Activated T-cell treated with anti-CD3 and anti-CD28 coated beads, Interleukin-2, amount 50 U/mL, for 24 hours (primary cell): Measurements from ENCODE around the gene LRIG3.
"Not testable (repeated sequence)": the region's sequence is repeated elsewhere in the genome, so short reads cannot be mapped to it uniquely, and the experiment has no call there.

ENCODE experiments used
- DNase-seq: peaks from one replicate; pipeline ENCODE4 v3.0.0-alpha.2; 2020
- H3K27ac Mint-ChIP-seq: 2 replicates; pipeline ENCODE4 v1.8.0; 2020; ENCODE audit warnings: mild to moderate bottlenecking, mixed read lengths
- H3K27me3 Mint-ChIP-seq: 2 replicates; pipeline ENCODE4 v1.8.0; 2020; ENCODE audit warnings: mixed read lengths
- H3K36me3 Mint-ChIP-seq: 2 replicates; pipeline ENCODE4 v1.8.0; 2020; ENCODE audit warnings: low read depth, mixed read lengths
- H3K4me1 Mint-ChIP-seq: 2 replicates; pipeline ENCODE4 v1.8.0; 2020; ENCODE audit warnings: low read depth, mixed read lengths
- H3K4me3 Mint-ChIP-seq: 2 replicates; pipeline ENCODE4 v1.8.0; 2020; ENCODE audit warnings: mild to moderate bottlenecking, moderate library complexity, mixed read lengths
- H3K9me3 Mint-ChIP-seq: 2 replicates; pipeline ENCODE4 v1.8.0; 2020; ENCODE audit warnings: mixed read lengths

LRIG3 gene

GRCh38 chr12:58902726-58903125, 17.6 kb downstream of the LRIG3 start:
- not testable (repeated sequence) for H3K4me1 Mint-ChIP-seq, H3K27me3 Mint-ChIP-seq, H3K27ac Mint-ChIP-seq, DNase-seq, H3K4me3 Mint-ChIP-seq, H3K9me3 Mint-ChIP-seq, H3K36me3 Mint-ChIP-seq

DNA sequence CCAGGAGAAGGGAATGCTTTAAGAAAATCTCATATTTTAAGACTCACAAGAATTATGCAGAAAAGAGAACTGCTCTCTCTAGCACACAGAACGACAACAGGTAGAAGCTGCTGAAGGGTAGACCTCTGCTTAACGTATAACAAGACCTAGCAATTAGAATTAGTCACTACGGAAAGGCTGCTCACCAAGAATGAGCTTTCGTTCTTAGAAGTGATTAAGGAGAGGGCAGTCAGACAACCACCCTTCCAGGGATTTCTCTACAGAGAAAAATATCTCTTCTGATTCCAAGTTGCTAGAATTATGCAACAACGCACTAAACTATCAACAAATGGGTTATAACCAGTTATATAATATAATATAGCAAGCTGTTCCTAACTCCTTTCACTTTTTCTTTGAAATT, 18.6 kb downstream of the LRIG3 start:
- Mint-ChIP-seq H3K9me3 (no peaks in the 10 kb centered on the region), H3K4me3 (no peak overlapping the region), H3K27me3 (no peaks in the 10 kb centered on the region), H3K27ac (no peak overlapping the region), H3K36me3 (no peaks in the 10 kb centered on the region), H3K4me1 (no peaks in the 10 kb centered on the region)
- DNase-seq = no peak

- Mint-ChIP-seq H3K9me3 (no peaks in the 10 kb centered on the region), H3K27ac (no peak overlapping the region), H3K4me1 (no peaks in the 10 kb centered on the region), H3K27me3 (no peaks in the 10 kb centered on the region), H3K36me3 (no peaks in the 10 kb centered on the region), H3K4me3 (no peak overlapping the region)
- DNase-seq = no peak
Measured at GRCh38 chr12:58897969-58898368, 22.3 kb downstream of the LRIG3 start.

DNA sequence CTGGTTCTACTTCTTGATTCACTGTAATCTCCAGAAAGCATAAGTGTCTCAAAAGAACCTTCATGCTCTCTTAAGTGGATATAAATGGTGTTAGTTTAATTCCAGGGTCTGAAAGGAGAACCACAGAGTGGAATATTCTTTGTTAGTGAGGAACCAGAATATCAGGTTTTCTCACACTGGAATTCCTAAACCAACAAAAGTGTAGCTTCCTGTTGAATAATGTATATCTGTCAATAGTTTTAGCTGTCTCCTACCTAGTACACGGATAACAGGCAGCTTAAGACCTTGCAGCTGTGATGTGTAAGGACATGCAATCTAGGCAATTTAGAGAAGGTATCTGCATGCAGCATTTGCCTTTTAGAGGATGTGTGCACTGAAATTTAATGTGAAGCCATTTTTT, 24.0 kb downstream of the LRIG3 start:
- H3K4me3 Mint-ChIP-seq = no peak overlapping the region
- no peaks in the 10 kb centered on the region for H3K4me1 Mint-ChIP-seq
- no peaks in the 10 kb centered on the region for H3K9me3 Mint-ChIP-seq
- DNase-seq = no peak
- no peak overlapping the region for H3K27ac Mint-ChIP-seq
- H3K27me3 Mint-ChIP-seq = no peaks in the 10 kb centered on the region
- H3K36me3 Mint-ChIP-seq = no peaks in the 10 kb centered on the region

DNA sequence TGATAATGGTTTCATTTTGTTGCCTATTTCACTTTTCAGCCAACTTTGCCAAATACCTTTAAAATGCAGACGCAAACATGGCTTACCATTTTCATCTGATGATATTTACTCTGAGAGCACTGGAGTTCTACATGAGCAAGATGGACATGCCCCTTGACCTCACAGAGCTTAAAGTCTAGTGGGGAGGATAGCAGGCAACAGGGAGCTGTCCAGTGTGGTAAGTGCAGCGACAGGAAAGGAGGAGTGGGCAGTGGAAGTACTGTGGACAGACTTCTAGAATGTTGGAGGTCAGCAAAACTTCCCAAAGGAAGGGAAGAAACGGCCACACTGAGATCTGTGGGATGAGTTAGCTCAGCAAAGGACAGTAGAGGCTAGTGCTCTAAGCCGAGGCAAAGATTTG, 25.3 kb downstream of the LRIG3 start:
- Mint-ChIP-seq H3K4me1 (no peaks in the 10 kb centered on the region), H3K9me3 (no peaks in the 10 kb centered on the region), H3K4me3 (no peak overlapping the region), H3K27me3 (no peaks in the 10 kb centered on the region), H3K36me3 (no peaks in the 10 kb centered on the region), H3K27ac (no peak overlapping the region)
- no peak for DNase-seq

- H3K36me3 Mint-ChIP-seq = no peaks in the 10 kb centered on the region
- H3K4me1 Mint-ChIP-seq = no peaks in the 10 kb centered on the region
- H3K27me3 Mint-ChIP-seq = no peaks in the 10 kb centered on the region
- H3K4me3 Mint-ChIP-seq = no peak overlapping the region
- DNase-seq = no peak
- no peaks in the 10 kb centered on the region for H3K9me3 Mint-ChIP-seq
- H3K27ac Mint-ChIP-seq = no peak overlapping the region
Measured at GRCh38 chr12:58894040-58894439, 26.3 kb downstream of the LRIG3 start.

DNA sequence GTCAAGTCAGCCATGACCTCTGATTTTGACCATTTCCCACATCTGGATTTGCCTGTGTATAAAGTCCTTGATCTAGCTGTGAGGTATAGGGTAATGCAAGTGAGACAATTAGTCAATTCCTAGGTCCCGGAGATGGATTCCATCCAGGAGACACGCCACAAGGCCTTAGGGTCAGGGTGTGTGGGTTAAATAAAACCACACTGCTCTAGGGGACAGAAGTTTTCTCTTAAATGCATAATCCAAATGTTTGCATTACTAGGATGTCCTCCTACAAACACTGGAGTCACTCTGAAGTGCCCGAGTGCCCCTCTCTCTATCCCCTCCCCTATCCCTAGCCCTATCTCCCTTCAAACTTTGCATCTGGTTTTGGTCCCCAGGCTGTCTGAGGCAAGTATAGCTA, 26.8 kb downstream of the LRIG3 start:
- Mint-ChIP-seq H3K4me1 (no peaks in the 10 kb centered on the region), H3K9me3 (no peaks in the 10 kb centered on the region), H3K36me3 (no peaks in the 10 kb centered on the region), H3K27ac (no peak overlapping the region), H3K27me3 (no peaks in the 10 kb centered on the region), H3K4me3 (no peak overlapping the region)
- DNase-seq = no peak

DNA sequence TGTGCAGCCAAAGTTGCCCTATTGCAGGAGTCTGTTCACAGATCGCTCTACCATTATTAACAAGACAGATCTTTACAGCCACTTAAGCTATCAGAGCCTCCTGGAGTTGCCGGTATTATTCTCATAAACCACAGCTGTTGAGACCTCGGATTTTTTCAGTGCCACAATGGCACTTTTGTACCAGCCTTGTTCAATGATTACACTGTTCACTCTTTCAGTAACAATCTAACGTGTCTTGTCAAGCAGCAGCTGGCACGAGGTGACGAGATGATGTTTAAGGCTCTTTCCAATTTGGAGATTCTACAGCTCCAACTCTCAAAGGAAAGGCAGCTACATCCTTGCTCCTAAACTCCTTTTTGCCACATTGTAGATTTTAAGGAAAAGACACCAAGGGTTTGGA, 30.7 kb downstream of the LRIG3 start:
- no peaks in the 10 kb centered on the region for H3K36me3 Mint-ChIP-seq
- no peaks in the 10 kb centered on the region for H3K9me3 Mint-ChIP-seq
- no peaks in the 10 kb centered on the region for H3K4me1 Mint-ChIP-seq
- DNase-seq = no peak
- H3K27ac Mint-ChIP-seq = no peak overlapping the region
- no peak overlapping the region for H3K4me3 Mint-ChIP-seq
- no peaks in the 10 kb centered on the region for H3K27me3 Mint-ChIP-seq

GRCh38 chr12:58888131-58888783, 32.0 kb downstream of the LRIG3 start:
- Mint-ChIP-seq H3K9me3 (no peaks in the 10 kb centered on the region), H3K4me3 (no peak overlapping the region), H3K27me3 (no peaks in the 10 kb centered on the region), H3K36me3 (no peaks in the 10 kb centered on the region), H3K27ac (no peak overlapping the region), H3K4me1 (no peaks in the 10 kb centered on the region)
- DNase-seq = no peak

DNA sequence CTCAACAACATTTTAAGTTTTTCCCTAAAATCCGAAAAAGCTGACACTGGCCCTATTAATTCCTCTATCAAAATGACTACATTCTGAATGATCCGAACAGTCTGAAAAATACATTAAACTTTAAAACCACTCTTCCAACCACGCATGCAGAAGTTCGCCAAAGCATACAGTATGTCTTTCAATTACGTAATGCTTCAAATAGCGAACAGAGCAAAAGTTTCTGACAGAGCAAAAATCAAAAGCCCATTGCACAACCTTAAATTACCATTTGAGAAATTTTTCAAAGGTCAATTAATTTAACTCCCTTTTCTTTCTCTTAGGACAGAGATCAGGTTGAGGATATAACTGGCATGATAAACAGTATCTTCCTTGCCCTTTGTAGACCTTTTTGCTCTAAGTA, 33.2 kb downstream of the LRIG3 start:
- H3K4me1 Mint-ChIP-seq = no peaks in the 10 kb centered on the region
- no peaks in the 10 kb centered on the region for H3K9me3 Mint-ChIP-seq
- no peak overlapping the region for H3K4me3 Mint-ChIP-seq
- no peak for DNase-seq
- no peaks in the 10 kb centered on the region for H3K27me3 Mint-ChIP-seq
- no peaks in the 10 kb centered on the region for H3K36me3 Mint-ChIP-seq
- H3K27ac Mint-ChIP-seq = no peak overlapping the region

DNA sequence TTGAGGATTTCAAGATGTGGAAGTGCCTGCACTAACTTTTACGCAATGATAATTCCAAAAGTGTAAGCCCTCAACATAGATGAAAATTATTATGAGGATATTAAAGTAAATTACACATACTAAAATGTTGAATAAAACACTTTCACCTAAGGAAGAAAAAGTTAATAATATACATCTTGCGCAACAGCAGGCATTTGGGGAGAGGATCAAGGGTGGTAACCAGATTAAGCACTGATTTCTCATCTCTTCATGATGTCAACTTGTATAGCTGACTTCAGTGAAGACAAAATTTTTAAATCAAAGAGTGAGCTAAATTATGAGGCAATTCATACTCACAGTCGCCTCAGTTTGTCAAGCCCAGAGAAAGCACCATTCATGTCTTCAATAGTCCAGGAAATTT, 33.8 kb downstream of the LRIG3 start:
- Mint-ChIP-seq H3K4me3 (no peak overlapping the region), H3K27me3 (no peaks in the 10 kb centered on the region), H3K9me3 (no peaks in the 10 kb centered on the region)

DNA sequence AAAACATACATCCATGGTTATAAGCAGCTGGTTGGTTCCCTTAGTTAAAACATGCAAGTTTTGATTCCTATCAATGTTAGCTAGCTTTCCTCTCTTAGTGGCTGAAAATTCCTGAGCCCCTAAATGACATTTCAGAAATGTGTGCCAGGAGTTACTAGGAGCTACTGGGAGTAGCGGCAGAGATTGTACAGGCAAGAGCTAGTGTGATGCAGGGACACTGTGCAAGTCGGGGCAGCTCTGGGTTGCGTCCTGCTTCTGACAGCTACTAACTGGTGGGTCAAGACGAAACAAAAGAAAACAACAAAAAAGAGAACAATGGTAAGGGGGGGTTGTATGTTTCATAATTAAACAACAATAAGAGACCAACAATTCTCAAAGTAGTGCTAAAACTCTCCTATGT, 35.4 kb downstream of the LRIG3 start:
- no peak for DNase-seq

More for the DNA sequence above, 33.8 kb downstream of the LRIG3 start:
- Mint-ChIP-seq H3K4me1 (no peaks in the 10 kb centered on the region), H3K27ac (no peak overlapping the region), H3K36me3 (no peaks in the 10 kb centered on the region)
- DNase-seq = no peak

GRCh38 chr12:58883576-58884334, 36.5 kb downstream of the LRIG3 start:
- Mint-ChIP-seq H3K9me3 (no peaks in the 10 kb centered on the region), H3K27me3 (no peaks in the 10 kb centered on the region), H3K4me1 (no peaks in the 10 kb centered on the region), H3K36me3 (no peaks in the 10 kb centered on the region), H3K4me3 (no peak overlapping the region), H3K27ac (no peak overlapping the region)
- no peak for DNase-seq

More for the DNA sequence above, 35.4 kb downstream of the LRIG3 start:
- Mint-ChIP-seq H3K4me3 (no peak overlapping the region), H3K36me3 (no peaks in the 10 kb centered on the region), H3K4me1 (no peaks in the 10 kb centered on the region), H3K27ac (no peak overlapping the region), H3K9me3 (no peaks in the 10 kb centered on the region), H3K27me3 (no peaks in the 10 kb centered on the region)

- Mint-ChIP-seq H3K27ac (no peak overlapping the region), H3K4me1 (no peaks in the 10 kb centered on the region), H3K9me3 (no peaks in the 10 kb centered on the region), H3K4me3 (no peak overlapping the region), H3K27me3 (no peaks in the 10 kb centered on the region), H3K36me3 (no peaks in the 10 kb centered on the region)
- DNase-seq = no peak
Measured at GRCh38 chr12:58882826-58883225, 37.5 kb downstream of the LRIG3 start.

- no peaks in the 10 kb centered on the region for H3K27me3 Mint-ChIP-seq
- H3K4me1 Mint-ChIP-seq = no peaks in the 10 kb centered on the region
- no peaks in the 10 kb centered on the region for H3K9me3 Mint-ChIP-seq
- no peak for DNase-seq
- no peak overlapping the region for H3K27ac Mint-ChIP-seq
- no peaks in the 10 kb centered on the region for H3K36me3 Mint-ChIP-seq
- H3K4me3 Mint-ChIP-seq = no peak overlapping the region
Measured at GRCh38 chr12:58881816-58882215, 38.5 kb downstream of the LRIG3 start.
